ENCODE data around the gene MRPL52.

- TF ChIP-seq CTCF (IDR thresholded peaks at IDR 0.05) (no peak), POLR2AphosphoS5 (IDR thresholded peaks at IDR 0.05; ENCODE audit: low read depth, low read length) (no peak), SIN3A (IDR thresholded peaks at IDR 0.05; ENCODE audit: borderline replicate concordance, insufficient read depth, low read depth, low read length) (no peak)
Measured at GRCh38 chr14:22800346-22800745, 29.3 kb upstream of the MRPL52 start.
